Ovary (tissue), 9 donors: ENCODE data around the gene PRR14L. TPM values are rescaled to one million over a fixed set of nuclear protein-coding genes. Genes with fewer than 3 reads are reported as not detected.
A peak's percentile ranks its signal among the peaks of the same experiment; 100 is the strongest.
"Not testable (repeated sequence)": the region's sequence is repeated elsewhere in the genome, so short reads cannot be mapped to it uniquely, and the experiment has no call there.

ENCODE experiments used
- DNase-seq, 5 donors: peaks; one replicate each; pipeline ENCODE4 v3.0.0-alpha.2; 2019 to 2020
- H3K27ac ChIP-seq, 2 donors: fragments of 200-600 bp; one replicate each; pipeline versions ENCODE4 v1.5.1 to v1.8.0; 2019 to 2022
- H3K27me3 ChIP-seq: fragments of 200-600 bp; one replicate; pipeline ENCODE4 v1.8.0; 2022
- H3K36me3 ChIP-seq: fragments of 200-600 bp; sonication (generic); one replicate; pipeline ENCODE4 v1.5.1; 2019
- H3K4me1 ChIP-seq: one replicate; pipeline ENCODE4 v1.8.1; 2013; ENCODE audit warnings: mild to moderate bottlenecking, moderate library complexity; ENCODE audit not compliant: insufficient read depth
- H3K4me3 ChIP-seq: fragments of 200-600 bp; sonication (generic); one replicate; pipeline ENCODE4 v1.5.1; 2017
- H3K9me3 ChIP-seq, 2 donors: fragments of 200-600 bp in 1 of 2; sonication (generic) in 1 of 2; one replicate each; pipeline versions ENCODE4 v1.5.1 to v1.8.1; 2013 to 2019; ENCODE audit warnings: mild to moderate bottlenecking in 1 of 2, moderate library complexity in 1 of 2
- CTCF ChIP-seq, 3 donors: fragments of 450-650 bp in 2 of 3; fragments of 200-600 bp in 1 of 3; IDR thresholded peaks; one replicate each; pipeline versions ENCODE4 v1.5.1 to v1.8.0; 2016 to 2022; ENCODE audit warnings: antibody characterized with exemption in 3 of 3, mild to moderate bottlenecking in 1 of 3
- EP300 ChIP-seq: sonication (generic); formaldehyde crosslinking; IDR thresholded peaks from one replicate; pipeline ENCODE4 v1.6.1; 2017; ENCODE audit warnings: antibody characterized with exemption
- POLR2A ChIP-seq: fragments of 450-650 bp; IDR thresholded peaks from one replicate; pipeline ENCODE4 v1.6.1; 2017; ENCODE audit warnings: antibody characterized with exemption, mild to moderate bottlenecking, moderate library complexity
- WGBS, 3 donors: extraction: QIAGEN DNeasy Blood & Tissue Kit in 1 of 3; methylation state at CpG; one replicate each; pipeline versions ENCODE4 v1.1.5 to v1.1.7; 2013 to 2017; 5-methylcytosine and 5-hydroxymethylcytosine counted together
- intact Hi-C, 4 donors: fragments of 100-400 bp; cut with DNase I; formaldehyde crosslinking; loops; one replicate each; pipeline versions ENCODE4 v1.11.0 to v1.15.1; 2022 to 2023
- polyA plus RNA-seq, 2 donors: library from polyadenylated mRNA; stranded (reverse); fragments of 200-250 nt in 1 of 2; fragments of 350-450 nt in 1 of 2; fragmentation: Illumina TruSeq in 1 of 2; extraction: RNeasy Lipid Tissue Mini Kit (QIAGEN cat#74804) in 1 of 2; gene quantifications; one replicate each; pipeline ENCODE4 v1.2.3, GENCODE V29; 2013 to 2014
- total RNA-seq, 7 donors: library from RNA; depleted of rRNA in 2 of 7; stranded (reverse); fragments of >200 nt in 2 of 7; fragmentation: NEBNext Ultra II Directional in 3 of 7; extraction: Animal tissue kit (Norgen Biotek cat#: 25700) in 3 of 7; gene quantifications; one replicate each; pipeline versions ENCODE4 v1.1.0 to v1.2.4, GENCODE V29; 2016 to 2023
- donor health status: DM: no; HTN: no; CAD: no; lungs with moderate emphysema.
- donor health status: DM: no; HTN: no; CAD: no.
- donor health status: Bipolar disorder and iron deficiency.
- donor health status: DM: yes; HTN: yes; CAD: no.
- donor health status: DM: no; HTN: no; CAD: no.
- donor health status: DM: yes; HTN: yes; CAD: no.

Gene PRR14L
- total and polyA plus RNA-seq, 9 donors = 6.3 to 52.0 (median 43.4) TPM

DNA sequence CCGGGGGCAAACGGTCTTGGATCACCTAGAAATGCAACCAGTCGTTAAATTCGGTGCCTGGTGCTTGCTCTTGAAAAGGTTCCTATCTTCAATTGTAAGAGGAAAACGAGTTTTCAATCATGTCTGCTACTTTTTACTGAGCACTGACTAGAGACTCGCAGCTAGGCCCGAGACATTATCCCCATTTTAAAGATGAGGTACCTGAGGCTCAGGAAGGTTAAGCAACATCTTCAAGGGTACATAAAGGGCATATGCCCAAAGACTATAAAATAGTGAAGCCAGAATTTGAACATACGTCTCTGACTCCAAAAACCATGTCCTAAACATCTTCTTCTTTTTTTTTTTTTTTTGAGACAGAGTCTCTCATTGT, 87.3 kb downstream of the PRR14L start:
- TF ChIP-seq POLR2A = no peak
- TF ChIP-seq EP300 = no peak
- no peak for TF ChIP-seq CTCF (IDR thresholded peaks at IDR 0.05)
- H3K36me3 ChIP-seq = no peaks in the 10 kb centered on the region
- no peak overlapping the region for H3K27ac ChIP-seq
- no peak for DNase-seq
- intact Hi-C loops = no loop called here
- H3K27me3 ChIP-seq = no peaks in the 10 kb centered on the region
- H3K4me3 ChIP-seq = peak overlapping the region; percentile 53
- WGBS, 3 donors = 59 to 67% (median 60%) methylated on average over 8 of the region's 8 CpGs
- H3K4me1 ChIP-seq = peaks cover 5% of the 10 kb centered on the region
- H3K9me3 ChIP-seq = no peaks in the 10 kb centered on the region

GRCh38 chr22:31661851-31662667, 87.9 kb downstream of the PRR14L start, which contains the start of gene PISD:
PISD (minus strand) TSS chr22:31662215; CDS start chr22:31662208, 7 bp downstream.
- Histone ChIP-seq H3K27ac (peak within 1 kb of the TSS in 1 of 2 donors; percentile 48), H3K4me1 (peaks cover 5% of the 10 kb centered on the region), H3K9me3 (no peaks in the 10 kb centered on the region), H3K36me3 (no peaks in the 10 kb centered on the region), H3K27me3 (no peaks in the 10 kb centered on the region), H3K4me3 (peak within 1 kb of the TSS; percentile 53)
- 2 to 3% (median 3%) methylated on average over 52 of the region's 52 CpGs for WGBS, 3 donors
- peak; percentile 93 to 97 (median 95) for DNase-seq
- intact Hi-C loops = no loop called here
- peak; percentile 40 for TF ChIP-seq POLR2A
- TF ChIP-seq EP300 = no peak

GRCh38 chr22:31660860-31661341, 89.0 kb downstream of the PRR14L start:
- WGBS, 3 donors = 58 to 72% (median 69%) methylated on average over 10 of the region's 10 CpGs
- intact Hi-C loops, H3K36me3 ChIP-seq, H3K4me1 ChIP-seq, H3K27ac ChIP-seq, H3K9me3 ChIP-seq, DNase-seq, H3K27me3 ChIP-seq: not testable (repeated sequence)
- H3K4me3 ChIP-seq = peak overlapping the region; percentile 53

DNA sequence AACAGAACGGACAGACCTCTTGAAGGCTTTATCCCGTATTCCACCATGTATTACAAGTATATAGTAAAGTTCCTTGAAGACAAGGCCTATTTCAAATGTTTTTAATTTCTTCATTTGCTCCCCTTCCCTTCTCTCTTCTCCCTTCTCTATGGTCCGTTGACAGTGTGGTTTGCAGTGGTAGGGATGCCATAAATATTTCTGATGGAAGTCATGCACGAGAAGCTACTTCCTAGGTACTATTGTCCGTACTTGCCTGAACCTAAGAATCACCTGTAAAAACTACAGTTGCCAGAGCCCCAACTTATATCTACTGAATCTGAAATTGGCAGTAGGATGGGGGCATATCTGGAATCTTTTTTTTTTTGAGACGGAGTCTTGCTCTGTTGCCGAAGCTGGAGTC, 90.7 kb downstream of the PRR14L start:
- no peak overlapping the region for H3K4me3 ChIP-seq
- 72 to 81% (median 79%) methylated on average over 7 of the region's 7 CpGs for WGBS, 3 donors
- TF ChIP-seq CTCF (IDR thresholded peaks at IDR 0.05) (no peak), EP300 (no peak), POLR2A (no peak)
- no peak for DNase-seq
- H3K4me1 ChIP-seq = peaks cover 5% of the 10 kb centered on the region
- no peaks in the 10 kb centered on the region for H3K36me3 ChIP-seq
- H3K9me3 ChIP-seq = no peaks in the 10 kb centered on the region
- H3K27me3 ChIP-seq = no peaks in the 10 kb centered on the region
- intact Hi-C loops = no loop called here
- H3K27ac ChIP-seq = no peak overlapping the region

- H3K4me1 ChIP-seq = no peaks in the 10 kb centered on the region
- no peak overlapping the region for H3K27ac ChIP-seq
- TF ChIP-seq POLR2A (no peak), CTCF (IDR thresholded peaks at IDR 0.05) (no peak), EP300 (no peak)
- no peak for DNase-seq
- H3K9me3 ChIP-seq = no peaks in the 10 kb centered on the region
- no peaks in the 10 kb centered on the region for H3K36me3 ChIP-seq
- H3K4me3 ChIP-seq = no peak overlapping the region
- intact Hi-C loops = no loop called here
- WGBS, 3 donors = 89 to 95% (median 91%) methylated on average over 5 of the region's 5 CpGs
- H3K27me3 ChIP-seq = no peaks in the 10 kb centered on the region
Observed at GRCh38 chr22:31654408-31654807, 95.5 kb downstream of the PRR14L start.
